CD4-positive, alpha-beta T cell (primary cell): Measurements from ENCODE around the gene NME8. TPM values are rescaled to one million over a fixed set of nuclear protein-coding genes. Genes with fewer than 3 reads are reported as not detected.

Experiments used
- ATAC-seq: fragments of 200-7000 bp; cut with Tn5 transposase; one replicate; pipeline ENCODE4 v1.10.0; 2022; ENCODE audit warnings: mild to moderate bottlenecking; ENCODE audit not compliant: poor library complexity
- CTCF ChIA-PET: fragments of 350-600 bp; sonication (Branson Sonifier 250); formaldehyde crosslinking; loops from one replicate; lab custom pipeline; 2021; ENCODE audit warnings: antibody characterized with exemption, inconsistent platforms; lab: Charles Lee
- POLR2A ChIA-PET: fragments of 350-600 bp; sonication (Branson Sonifier 250); formaldehyde crosslinking; loops from one replicate; lab custom pipeline; 2021; ENCODE audit warnings: antibody characterized with exemption, inconsistent platforms; lab: Charles Lee
- DNase-seq, 14 experiments: peaks; one replicate each; pipeline ENCODE4 v3.0.0-alpha.2; 2013 to 2020; ENCODE audit warnings: mixed read lengths in 2 of 14
- H3K27ac ChIP-seq, 2 donors: one replicate each; pipeline versions ENCODE4 v1.5.1 to v1.7.0; 2013; ENCODE audit warnings: low read length in 2 of 2, low read depth in 1 of 2, mild to moderate bottlenecking in 1 of 2
- H3K27me3 ChIP-seq, 2 experiments: 1 replicate in 1 of 2; 2 replicates in 1 of 2; pipeline versions ENCODE4 v1.6.1 to v1.7.0; 2013; ENCODE audit warnings: low read length in 2 of 2, control low read depth in 1 of 2, mild to moderate bottlenecking in 1 of 2, moderate library complexity in 1 of 2; ENCODE audit not compliant: insufficient read depth in 2 of 2, control insufficient read depth in 1 of 2
- H3K36me3 ChIP-seq: one replicate; pipeline ENCODE4 v1.6.1; 2013; ENCODE audit warnings: low read length, control low read depth; ENCODE audit not compliant: insufficient read depth
- H3K4me1 ChIP-seq: one replicate; pipeline ENCODE4 v1.6.1; 2013; ENCODE audit warnings: low read length, control low read depth; ENCODE audit not compliant: insufficient read depth
- H3K4me3 ChIP-seq: one replicate; pipeline ENCODE4 v1.5.1; 2013; ENCODE audit warnings: mild to moderate bottlenecking, low read length, moderate library complexity
- H3K9me3 ChIP-seq, 2 experiments: 1 replicate in 1 of 2; 2 replicates in 1 of 2; pipeline versions ENCODE4 v1.6.1 to v1.7.0; 2013; ENCODE audit warnings: low read length in 2 of 2, mild to moderate bottlenecking in 2 of 2, control low read depth in 1 of 2, moderate library complexity in 1 of 2; ENCODE audit not compliant: control insufficient read depth in 1 of 2, insufficient read depth in 1 of 2
- H3K27ac Mint-ChIP-seq: one replicate; pipeline ENCODE4 v1.8.0; 2020; ENCODE audit warnings: mixed read lengths
- H3K27me3 Mint-ChIP-seq: one replicate; pipeline ENCODE4 v1.8.0; 2021; ENCODE audit warnings: mixed read lengths
- H3K36me3 Mint-ChIP-seq: one replicate; pipeline ENCODE4 v1.8.0; 2021; ENCODE audit warnings: low read depth, mixed read lengths
- H3K4me1 Mint-ChIP-seq: one replicate; pipeline ENCODE4 v1.8.0; 2021; ENCODE audit warnings: low read depth, mixed read lengths
- H3K4me3 Mint-ChIP-seq: one replicate; pipeline ENCODE4 v1.8.0; 2020; ENCODE audit warnings: mild to moderate bottlenecking, mixed read lengths
- H3K9me3 Mint-ChIP-seq: one replicate; pipeline ENCODE4 v1.8.0; 2020; ENCODE audit warnings: mixed read lengths
- CTCF ChIP-seq: fragments of 200-600 bp; IDR thresholded peaks from one replicate; pipeline ENCODE4 v1.8.0; 2022; ENCODE audit warnings: antibody characterized with exemption, mild to moderate bottlenecking
- intact Hi-C, 2 experiments: fragments of 100-400 bp; cut with DNase I in 1 of 2; cut with micrococcal nuclease in 1 of 2; formaldehyde crosslinking; loops; one replicate each; pipeline versions ENCODE4 v1.15.1 to v1.9.0; 2023 to 2025; cut with DNase I, micrococcal nuclease
- total RNA-seq, 174 experiments: library from RNA in 2 of 174; stranded (reverse) in 2 of 174; gene quantifications; one replicate each; pipeline ENCODE4 v1.2.3 and lab custom pipeline; 2021 to 2026

NME8 gene
- total RNA-seq, 2 experiments from 2014 or later: not detected

DNA sequence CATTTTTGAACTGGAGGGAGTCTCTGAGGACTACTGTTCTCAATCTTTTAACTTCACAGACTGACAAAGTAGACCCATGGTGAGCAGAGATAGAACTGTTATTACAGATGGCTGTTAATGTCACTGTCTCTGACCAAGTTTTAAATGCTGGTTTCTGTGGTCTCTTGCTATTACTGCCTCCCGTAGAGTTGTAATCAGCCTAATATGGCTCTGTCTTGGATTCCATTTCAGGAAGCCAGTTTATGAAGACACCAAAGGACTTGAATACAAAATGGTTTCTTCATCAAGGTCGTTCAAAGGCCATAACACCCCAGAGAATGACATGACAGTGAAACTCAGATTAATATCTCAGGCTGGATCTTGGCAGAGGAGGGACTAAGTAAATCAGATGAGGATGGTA, 64.4 kb downstream of the NME8 start:
- Mint-ChIP-seq H3K4me1 (peaks cover 13% of the 10 kb centered on the region), H3K9me3 (no peaks in the 10 kb centered on the region), H3K27me3 (peaks cover 56% of the 10 kb centered on the region), H3K27ac (no peak overlapping the region), H3K36me3 (no peaks in the 10 kb centered on the region), H3K4me3 (no peak overlapping the region)
- ChIA-PET CTCF (interaction anchor here (1.3 kb wide), 1 partner anchor 12 kb away, joined by 3 read pairs; no protein-coding TSS in a partner anchor), POLR2A (no interaction called here)
- Histone ChIP-seq H3K9me3 (peaks cover 0 to 8% of the 10 kb centered on the region in 2 experiments), H3K4me1 (peaks cover 9% of the 10 kb centered on the region), H3K36me3 (no peaks in the 10 kb centered on the region), H3K27ac (no peak overlapping the region), H3K27me3 (peaks cover 8 to 23% of the 10 kb centered on the region in 2 experiments), H3K4me3 (no peak overlapping the region)
- TF ChIP-seq CTCF: no peak
- ATAC-seq: no peak
- intact Hi-C loops: no loop called here
- no peak for DNase-seq

DNA sequence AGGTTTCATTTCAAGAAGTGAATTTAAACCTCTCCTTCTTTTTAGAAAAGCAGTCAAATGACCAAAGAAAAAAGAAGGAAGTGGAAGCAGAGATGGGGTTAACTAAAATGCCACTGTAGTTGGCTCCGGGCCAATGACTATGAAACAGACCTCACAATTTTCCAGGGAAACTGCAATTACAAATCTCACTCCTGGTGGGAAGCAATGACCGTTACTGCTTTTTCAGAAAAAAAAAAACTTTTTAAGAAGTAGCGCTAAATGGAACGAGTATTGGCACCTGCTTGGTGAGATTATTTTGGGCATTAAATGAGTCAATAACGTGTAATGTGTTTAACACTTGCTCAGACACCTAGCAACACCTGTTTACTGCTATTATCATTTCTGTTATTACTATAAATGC, 67.0 kb downstream of the NME8 start:
- DNase-seq: peak in 1 of 14 experiments; percentile 12
- TF ChIP-seq CTCF: no peak
- no peak for ATAC-seq
- Mint-ChIP-seq H3K27ac (no peak overlapping the region), H3K36me3 (no peaks in the 10 kb centered on the region), H3K27me3 (peaks cover 82% of the 10 kb centered on the region), H3K4me3 (no peak overlapping the region), H3K9me3 (no peaks in the 10 kb centered on the region), H3K4me1 (peaks cover 17% of the 10 kb centered on the region)
- intact Hi-C loops: no loop called here
- Histone ChIP-seq H3K27ac (no peak overlapping the region), H3K36me3 (no peaks in the 10 kb centered on the region), H3K9me3 (peaks cover 0 to 8% of the 10 kb centered on the region in 2 experiments), H3K4me1 (peaks cover 9% of the 10 kb centered on the region), H3K27me3 (peaks cover 16 to 39% of the 10 kb centered on the region in 2 experiments), H3K4me3 (no peak overlapping the region)
- POLR2A ChIA-PET: no interaction called here
- CTCF ChIA-PET: no interaction called here

DNA sequence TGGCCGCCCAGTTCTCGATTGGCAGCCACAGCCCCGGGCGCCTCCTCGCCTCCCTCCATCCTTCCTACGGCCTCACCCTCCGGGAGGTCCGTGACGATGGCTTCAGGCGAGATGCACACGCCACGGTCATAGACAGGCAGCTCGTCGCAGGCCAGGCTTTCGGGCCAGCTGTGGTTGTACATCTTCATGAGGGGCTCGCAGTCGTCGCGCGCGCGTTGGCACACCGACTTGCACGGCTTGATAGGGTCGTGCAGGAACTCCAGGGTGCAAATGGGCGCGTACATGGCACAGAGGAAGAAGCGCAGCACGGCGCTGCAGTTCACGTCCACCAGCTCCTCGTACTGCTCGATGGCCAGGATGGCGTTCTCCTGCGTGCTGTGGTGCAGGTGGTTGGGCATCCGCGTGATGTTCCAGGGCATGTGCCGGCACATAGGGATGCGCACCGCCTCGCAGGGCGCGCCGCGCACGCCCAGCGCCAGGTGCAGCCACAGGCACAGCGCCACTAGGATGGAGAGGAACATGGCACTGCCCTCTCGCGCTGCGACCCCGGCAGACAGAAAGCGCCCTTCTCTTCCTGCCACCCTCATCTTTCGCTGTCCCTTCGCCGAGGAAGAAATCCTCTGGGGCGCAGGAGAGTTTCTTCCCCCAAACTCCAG, 67.7 kb downstream of the NME8 start:
- Histone ChIP-seq H3K4me1 (peaks cover 11% of the 10 kb centered on the region), H3K4me3 (no peak overlapping the region), H3K36me3 (no peaks in the 10 kb centered on the region), H3K9me3 (peaks cover 0 to 10% of the 10 kb centered on the region in 2 experiments), H3K27me3 (peaks cover 20 to 44% of the 10 kb centered on the region in 2 experiments), H3K27ac (no peak overlapping the region)
- no peak for TF ChIP-seq CTCF
- peaks cover 19% of the 10 kb centered on the region for H3K4me1 Mint-ChIP-seq
- H3K27me3 Mint-ChIP-seq: peaks cover 80% of the 10 kb centered on the region
- H3K4me3 Mint-ChIP-seq: no peak overlapping the region
- no peaks in the 10 kb centered on the region for H3K9me3 Mint-ChIP-seq
- H3K36me3 Mint-ChIP-seq: no peaks in the 10 kb centered on the region
- intact Hi-C loops: no loop called here
- ATAC-seq (no peak), DNase-seq (peak in 2 of 14 experiments; percentile 2 to 9)
- no peak overlapping the region for H3K27ac Mint-ChIP-seq
- POLR2A ChIA-PET: no interaction called here
- CTCF ChIA-PET: no interaction called here
